Sigmoid colon (tissue), 4 donors: ENCODE results near the gene MACROD2.

ENCODE experiments used
- POLR2AphosphoS5 ChIP-seq, 4 donors: sonication (generic); formaldehyde crosslinking; IDR thresholded peaks; one replicate each; pipeline ENCODE4 v1.6.1; 2017; ENCODE audit warnings: antibody characterized with exemption in 4 of 4
- TF ChIP-seq, protein P1 (sequence below), 4 experiments: fragments of 450-650 bp in 3 of 4; fragments of 200-600 bp in 1 of 4; IDR thresholded peaks; one replicate each; pipeline ENCODE4 v1.5.1; 2016 to 2019; ENCODE audit warnings: antibody characterized with exemption in 4 of 4, mild to moderate bottlenecking in 3 of 4, moderate library complexity in 2 of 4

DNA sequence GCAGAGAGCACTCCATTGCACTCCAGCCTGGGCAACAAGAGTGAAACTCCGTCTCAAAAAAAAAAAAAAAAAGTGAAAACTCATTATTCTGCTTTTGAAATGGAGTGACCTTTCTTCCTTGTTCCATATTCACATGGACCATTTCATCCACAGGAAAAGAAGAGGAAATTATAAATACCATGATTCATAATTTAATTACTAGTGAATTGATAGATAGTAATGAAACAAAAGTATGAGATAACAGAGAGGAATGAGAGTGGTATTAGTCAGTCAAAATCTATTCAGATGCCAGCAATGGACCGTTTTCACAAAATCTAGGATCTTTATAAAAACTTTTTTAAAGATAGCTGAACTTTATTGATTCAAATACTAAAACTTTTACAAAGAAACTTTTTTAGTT is 785.2 kb downstream of the MACROD2 start:
- no peak for TF ChIP-seq POLR2AphosphoS5 (IDR thresholded peaks at IDR 0.05)
- TF ChIP-seq, protein P1, sequence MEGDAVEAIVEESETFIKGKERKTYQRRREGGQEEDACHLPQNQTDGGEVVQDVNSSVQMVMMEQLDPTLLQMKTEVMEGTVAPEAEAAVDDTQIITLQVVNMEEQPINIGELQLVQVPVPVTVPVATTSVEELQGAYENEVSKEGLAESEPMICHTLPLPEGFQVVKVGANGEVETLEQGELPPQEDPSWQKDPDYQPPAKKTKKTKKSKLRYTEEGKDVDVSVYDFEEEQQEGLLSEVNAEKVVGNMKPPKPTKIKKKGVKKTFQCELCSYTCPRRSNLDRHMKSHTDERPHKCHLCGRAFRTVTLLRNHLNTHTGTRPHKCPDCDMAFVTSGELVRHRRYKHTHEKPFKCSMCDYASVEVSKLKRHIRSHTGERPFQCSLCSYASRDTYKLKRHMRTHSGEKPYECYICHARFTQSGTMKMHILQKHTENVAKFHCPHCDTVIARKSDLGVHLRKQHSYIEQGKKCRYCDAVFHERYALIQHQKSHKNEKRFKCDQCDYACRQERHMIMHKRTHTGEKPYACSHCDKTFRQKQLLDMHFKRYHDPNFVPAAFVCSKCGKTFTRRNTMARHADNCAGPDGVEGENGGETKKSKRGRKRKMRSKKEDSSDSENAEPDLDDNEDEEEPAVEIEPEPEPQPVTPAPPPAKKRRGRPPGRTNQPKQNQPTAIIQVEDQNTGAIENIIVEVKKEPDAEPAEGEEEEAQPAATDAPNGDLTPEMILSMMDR (IDR thresholded peaks at IDR 0.05): no peak
